HG02973 (cell line): ENCODE data around the gene ARPC5L.
"Not testable (repeated sequence)": the region's sequence is repeated elsewhere in the genome, so short reads cannot be mapped to it uniquely, and the experiment has no call there.

Experiments used
- ATAC-seq: cut with Tn5 transposase; IDR thresholded peaks from one replicate; pipeline ENCODE4 v1.9.1; 2021; ENCODE audit warnings: moderate library complexity; ENCODE audit not compliant: unreplicated experiment

The ARPC5L gene

GRCh38 chr9:124861342-124862229 lies at the start of gene ARPC5L, which contains the start of gene RPL35:
TSS of gene ARPC5L (plus strand) at chr9:124862130. CDS start at chr9:124869291, 7,161 bp downstream.
TSS of gene RPL35 (minus strand) at chr9:124861957. CDS start at chr9:124861912, 45 bp downstream.
- peak; percentile 85 for ATAC-seq

GRCh38 chr9:124812441-124812876 lies 49.5 kb upstream of the ARPC5L start:
- ATAC-seq = no peak

- ATAC-seq = no peak
These were observed 48.9 kb upstream of the ARPC5L start for GRCh38 chr9:124813041-124813440.

GRCh38 chr9:124813501-124814163 lies 48.3 kb upstream of the ARPC5L start:
- ATAC-seq = no peak

GRCh38 chr9:124814164-124814535 lies 47.8 kb upstream of the ARPC5L start:
- no peak for ATAC-seq

GRCh38 chr9:124815601-124816000 lies 46.3 kb upstream of the ARPC5L start:
- ATAC-seq = no peak

- no peak for ATAC-seq
These were observed 43.3 kb upstream of the ARPC5L start for GRCh38 chr9:124818431-124819281.

- ATAC-seq = no peak
These were observed 41.0 kb upstream of the ARPC5L start for GRCh38 chr9:124820698-124821623.

GRCh38 chr9:124828489-124829333 lies 33.2 kb upstream of the ARPC5L start:
- no peak for ATAC-seq

GRCh38 chr9:124829334-124829669 lies 32.6 kb upstream of the ARPC5L start:
- no peak for ATAC-seq

GRCh38 chr9:124830593-124830992 lies 31.3 kb upstream of the ARPC5L start:
- no peak for ATAC-seq

- no peak for ATAC-seq
These were observed 30.1 kb upstream of the ARPC5L start for GRCh38 chr9:124831642-124832364.

- no peak for ATAC-seq
These were observed 27.3 kb upstream of the ARPC5L start for GRCh38 chr9:124834591-124834990.

- ATAC-seq = no peak
These were observed 26.8 kb upstream of the ARPC5L start for GRCh38 chr9:124835026-124835557.

- ATAC-seq = not testable (repeated sequence)
These were observed 23.8 kb upstream of the ARPC5L start for GRCh38 chr9:124838132-124838531.

GRCh38 chr9:124838567-124839275 lies 23.2 kb upstream of the ARPC5L start:
- ATAC-seq = not testable (repeated sequence)

- ATAC-seq = no peak
These were observed 22.2 kb upstream of the ARPC5L start for GRCh38 chr9:124839612-124840299.
